Dermis microvascular lymphatic vessel endothelial cell (primary cell): Measurements from ENCODE around the gene ZNF774. TPM values are rescaled to one million over a fixed set of nuclear protein-coding genes. Genes with fewer than 3 reads are reported as not detected.
"Not testable (repeated sequence)": the region's sequence is repeated elsewhere in the genome, so short reads cannot be mapped to it uniquely, and the experiment has no call there.

Source experiments
- DNase-seq, 2 donors: peaks; one replicate each; pipeline versions ENCODE4 v3.0.0 to v3.0.0-alpha.2; 2010; ENCODE audit warnings: low read depth in 2 of 2
- total RNA-seq: library from RNA; depleted of rRNA; stranded (reverse); fragments of >200 nt; gene quantifications from 2 replicates; pipeline ENCODE4 v1.2.1, GENCODE V29; 2014

Gene ZNF774
- total RNA-seq = 0.64 and 1.1 TPM in 2 replicates

GRCh38 chr15:90352107-90352893 is at the start of gene ZNF774:
ZNF774 (plus strand) TSS chr15:90352284; CDS start chr15:90354661, 2,377 bp downstream.
- DNase-seq = peak; percentile 95

- not testable (repeated sequence) for DNase-seq
These were observed 46.7 kb upstream of the ZNF774 start for GRCh38 chr15:90305355-90305754.

GRCh38 chr15:90305932-90306331 is 46.2 kb upstream of the ZNF774 start:
- no peak for DNase-seq

GRCh38 chr15:90306560-90306959 is 45.5 kb upstream of the ZNF774 start:
- DNase-seq = no peak

GRCh38 chr15:90307661-90308060 is 44.4 kb upstream of the ZNF774 start:
- DNase-seq = no peak

- no peak for DNase-seq
These were observed 43.1 kb upstream of the ZNF774 start for GRCh38 chr15:90309020-90309419.

GRCh38 chr15:90315278-90315982 is 36.7 kb upstream of the ZNF774 start:
- peak in 1 of 2 donors; percentile 40 for DNase-seq

- no peak for DNase-seq
These were observed 35.9 kb upstream of the ZNF774 start for GRCh38 chr15:90316139-90316538.

GRCh38 chr15:90318591-90318990 is 33.5 kb upstream of the ZNF774 start:
- DNase-seq = no peak

GRCh38 chr15:90320062-90320884 is 31.8 kb upstream of the ZNF774 start:
- DNase-seq = peak; percentile 80 to 88

- DNase-seq = no peak
These were observed 31.2 kb upstream of the ZNF774 start for GRCh38 chr15:90320885-90321278.

GRCh38 chr15:90322538-90322937 is 29.5 kb upstream of the ZNF774 start:
- DNase-seq = no peak

- no peak for DNase-seq
These were observed 26.4 kb upstream of the ZNF774 start for GRCh38 chr15:90325726-90326125.

- DNase-seq = no peak
These were observed 25.6 kb upstream of the ZNF774 start for GRCh38 chr15:90326441-90326840.

GRCh38 chr15:90327311-90327710 is 24.8 kb upstream of the ZNF774 start:
- no peak for DNase-seq

GRCh38 chr15:90334304-90334731 is 17.8 kb upstream of the ZNF774 start:
- DNase-seq = no peak

- no peak for DNase-seq
These were observed 15.4 kb upstream of the ZNF774 start for GRCh38 chr15:90336705-90337141.

GRCh38 chr15:90337256-90337655 is 14.8 kb upstream of the ZNF774 start:
- no peak for DNase-seq

GRCh38 chr15:90338532-90338931 is 13.6 kb upstream of the ZNF774 start:
- no peak for DNase-seq

GRCh38 chr15:90340345-90340744 is 11.7 kb upstream of the ZNF774 start:
- DNase-seq = no peak

GRCh38 chr15:90343302-90343790 is 8.7 kb upstream of the ZNF774 start:
- peak in 1 of 2 donors; percentile 62 for DNase-seq

- DNase-seq = no peak
These were observed 7.4 kb upstream of the ZNF774 start for GRCh38 chr15:90344662-90345061.
